Measurements from ENCODE around the gene SH3BP4.

SH3BP4 gene

DNA sequence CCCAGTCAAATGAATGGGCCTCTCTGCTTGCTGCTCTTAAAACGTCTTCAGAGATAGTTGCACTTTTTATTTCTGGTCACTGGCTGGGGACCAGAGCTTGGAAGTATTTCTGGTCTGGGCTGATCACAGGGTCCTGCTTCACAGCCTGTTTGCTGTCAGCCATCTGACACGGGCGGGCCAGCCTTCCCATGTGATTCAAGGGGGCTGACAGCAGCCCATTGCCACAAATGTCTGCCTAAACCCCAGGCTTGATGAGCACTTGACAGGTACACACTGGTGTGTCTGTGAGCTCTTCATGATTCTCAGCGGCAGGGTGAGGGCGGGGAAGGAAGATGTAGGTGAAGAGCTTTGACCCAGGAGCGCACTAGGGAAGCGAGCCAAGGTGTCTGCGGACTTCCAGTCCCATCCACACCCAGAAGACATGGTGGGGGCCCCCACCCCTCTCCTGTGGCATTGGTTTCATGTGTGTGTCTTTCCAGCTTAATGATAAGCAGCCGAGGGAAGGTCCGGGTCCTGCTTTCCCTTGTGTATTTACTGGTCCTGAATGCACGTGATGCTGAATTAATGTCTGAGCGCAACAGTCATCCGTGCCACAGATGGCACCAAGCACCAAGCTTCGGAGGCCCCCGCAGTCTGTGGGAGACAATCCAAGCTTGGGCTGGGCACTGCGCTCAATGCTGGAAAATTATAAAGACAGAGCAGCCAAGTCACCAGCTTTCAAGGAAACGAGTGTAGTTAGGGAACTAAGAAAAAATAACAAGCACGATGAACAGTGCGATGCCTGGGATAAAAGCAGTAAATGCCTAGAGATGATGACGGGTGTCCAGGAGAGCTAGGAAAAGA is 73.3 kb downstream of the SH3BP4 start:
- DNase-seq = peak; percentile 52

DNA sequence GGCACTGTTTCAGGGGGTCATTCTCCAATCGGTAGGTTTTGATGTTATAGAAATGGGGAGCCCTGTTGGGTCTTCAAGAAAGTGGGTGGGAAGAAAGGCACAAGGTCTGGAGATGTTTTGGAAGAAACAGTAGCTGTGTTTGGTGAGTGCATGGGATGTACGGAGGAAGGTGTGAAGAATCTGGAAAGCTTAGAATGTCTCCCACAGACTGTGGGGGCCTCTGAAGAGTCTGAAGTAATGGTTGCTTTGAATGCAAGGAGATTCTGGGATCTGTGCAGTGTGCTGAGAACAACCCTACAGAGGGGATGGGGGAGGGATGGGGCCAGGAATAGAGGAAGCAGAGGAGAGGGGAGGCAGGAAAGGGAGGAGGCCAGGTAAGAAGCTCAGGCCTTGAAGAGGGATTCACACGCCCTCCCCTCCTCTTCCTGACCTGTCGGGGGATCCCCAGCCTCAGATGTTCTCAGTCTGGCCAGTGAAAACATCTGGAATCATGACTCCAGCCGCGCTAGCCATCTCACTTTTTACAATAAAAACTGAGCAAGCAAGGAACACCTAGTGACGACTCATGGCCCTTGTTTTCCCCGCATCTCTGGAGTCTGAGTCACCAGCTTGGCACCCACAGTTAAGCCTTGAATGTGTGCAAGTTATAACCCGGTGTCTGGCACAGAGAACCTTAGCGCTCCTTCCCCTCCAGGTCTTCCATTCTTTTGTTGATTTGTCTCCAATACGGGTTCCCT is 74.2 kb downstream of the SH3BP4 start:
- no peak for DNase-seq

DNA sequence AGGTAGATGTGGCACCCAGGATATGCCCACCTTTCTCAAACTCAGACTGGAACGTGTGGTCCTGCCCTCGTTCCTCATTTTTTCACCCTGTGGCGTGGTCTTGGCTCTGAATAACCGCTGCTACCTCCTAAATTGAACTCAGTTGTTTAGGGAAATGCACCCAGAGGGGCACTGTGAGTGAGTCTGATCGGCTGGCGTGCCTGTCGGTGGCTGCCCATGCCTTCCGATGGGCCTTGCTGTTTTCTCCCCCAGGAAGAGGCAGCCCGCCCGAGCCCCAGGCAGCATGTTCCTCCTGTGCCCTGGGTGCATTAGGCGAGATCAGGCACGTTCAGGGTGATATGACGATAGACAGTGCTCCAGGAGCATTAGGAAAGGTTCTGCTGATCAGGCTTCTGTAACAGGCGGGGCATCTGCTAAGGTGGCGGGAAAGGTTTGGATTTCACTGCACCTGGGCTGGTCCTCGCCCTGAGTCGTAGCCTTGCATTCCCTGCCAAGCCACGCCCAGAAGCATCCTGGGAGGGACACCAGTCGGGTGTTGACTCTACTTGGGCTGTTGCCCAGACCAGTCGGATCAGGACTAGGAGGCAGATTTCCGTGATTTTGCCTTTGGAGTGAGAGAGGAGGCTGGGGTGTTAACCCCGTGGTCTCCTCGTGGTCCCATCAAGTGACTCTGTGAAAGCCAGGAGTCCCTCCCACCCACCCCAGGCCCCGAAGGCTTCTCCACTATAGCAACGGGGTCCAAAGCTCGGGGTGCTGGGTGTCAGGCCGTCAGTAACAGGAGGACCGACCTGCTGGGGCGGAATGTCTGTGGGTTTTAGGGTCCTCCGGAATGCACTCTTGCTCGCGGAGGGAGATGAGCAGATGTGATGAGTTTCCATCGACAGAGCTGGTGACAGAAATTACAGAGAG is 75.1 kb downstream of the SH3BP4 start:
- peak; percentile 94 for DNase-seq

DNA sequence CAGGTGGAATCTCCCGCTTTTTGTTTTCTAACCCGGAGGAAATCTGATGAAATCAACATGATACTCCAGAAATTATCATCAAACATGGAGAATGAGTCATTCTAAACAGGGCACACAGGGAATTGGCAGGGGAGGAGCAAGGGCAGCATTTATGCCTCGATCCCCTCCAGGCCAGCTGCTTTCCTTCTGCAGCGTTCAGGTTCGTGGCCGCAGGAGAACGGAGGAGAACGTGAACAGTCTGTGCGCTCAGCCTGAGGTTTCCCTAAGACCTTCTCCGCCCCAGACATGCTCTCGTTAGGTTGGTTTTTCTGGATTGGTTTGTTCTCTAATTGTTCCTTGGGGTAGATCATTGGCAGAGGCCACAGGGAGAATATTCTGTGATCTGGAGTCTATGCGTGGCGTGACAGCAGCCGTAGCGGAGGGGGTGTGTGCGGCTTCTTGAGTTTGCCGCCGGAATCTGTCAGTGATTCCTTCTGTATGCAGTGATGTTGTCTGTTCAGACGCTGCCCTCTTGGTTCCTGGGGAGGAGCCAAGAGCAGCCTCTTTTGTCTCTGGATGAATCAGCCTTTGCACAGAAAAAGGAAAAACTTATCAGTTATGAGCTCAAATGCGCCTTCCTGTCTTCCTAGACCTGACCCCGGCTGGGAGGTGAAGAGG is 75.9 kb downstream of the SH3BP4 start:
- peak; percentile 30 for DNase-seq

DNA sequence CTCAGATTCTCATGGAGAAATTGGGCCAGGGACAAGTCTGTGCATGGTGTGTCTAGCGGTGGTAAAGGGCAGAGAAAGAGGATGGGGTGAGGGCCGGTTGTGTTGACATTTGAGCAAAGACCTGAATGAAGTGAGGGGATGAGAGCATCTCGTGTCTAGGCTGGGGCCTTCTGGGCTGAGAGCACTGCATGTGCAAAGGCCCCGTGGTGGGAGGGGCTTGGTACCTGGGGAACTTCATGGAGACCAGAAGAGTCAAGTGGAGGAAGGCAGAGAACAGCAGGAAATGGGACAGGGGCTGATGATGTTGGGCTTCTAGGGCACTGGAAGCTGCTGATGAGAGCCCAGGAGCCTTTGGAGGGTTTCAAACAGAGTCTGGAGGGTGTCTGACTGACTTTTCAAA is 76.8 kb downstream of the SH3BP4 start:
- DNase-seq = no peak

DNA sequence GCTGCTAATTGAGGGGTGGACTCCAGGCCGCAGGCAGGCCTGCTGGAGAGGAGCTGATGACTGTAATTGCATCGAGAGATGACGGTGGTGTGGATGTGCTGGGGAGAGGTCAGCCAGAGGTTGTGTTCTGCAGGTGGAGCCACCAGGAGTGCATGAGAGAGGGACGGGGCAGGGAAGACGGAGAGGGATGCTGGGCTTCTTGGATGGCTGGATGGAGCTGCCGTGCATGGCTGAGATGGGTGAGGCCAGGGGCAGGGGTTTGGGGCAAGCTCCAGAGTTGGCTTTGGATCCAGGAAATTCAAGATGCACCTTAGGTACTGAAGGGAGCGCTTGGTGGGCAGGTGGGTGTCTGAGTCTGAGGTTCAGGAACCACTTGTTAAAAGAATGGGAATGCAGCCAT is 77.2 kb downstream of the SH3BP4 start:
- DNase-seq = no peak

DNA sequence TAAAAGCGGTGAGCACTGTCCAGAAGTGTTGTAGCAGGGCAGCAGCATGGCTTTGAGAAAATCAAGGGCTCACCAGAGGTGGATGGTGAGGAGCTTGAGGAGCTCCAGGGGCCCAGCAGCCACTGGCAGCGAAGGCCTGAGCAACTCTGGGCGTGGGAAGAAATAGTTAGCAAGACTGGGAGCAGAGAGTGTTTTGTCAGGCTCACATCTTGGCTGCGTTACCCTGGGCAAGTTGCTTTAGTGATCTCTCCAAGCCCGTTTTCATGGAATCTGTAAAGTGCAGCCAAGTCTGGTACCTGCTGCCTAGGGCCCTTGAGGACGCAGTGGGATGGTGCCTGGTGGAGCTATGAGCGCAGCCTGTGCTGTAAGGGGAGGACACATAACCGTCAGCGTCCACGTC is 78.3 kb downstream of the SH3BP4 start:
- DNase-seq = no peak

DNA sequence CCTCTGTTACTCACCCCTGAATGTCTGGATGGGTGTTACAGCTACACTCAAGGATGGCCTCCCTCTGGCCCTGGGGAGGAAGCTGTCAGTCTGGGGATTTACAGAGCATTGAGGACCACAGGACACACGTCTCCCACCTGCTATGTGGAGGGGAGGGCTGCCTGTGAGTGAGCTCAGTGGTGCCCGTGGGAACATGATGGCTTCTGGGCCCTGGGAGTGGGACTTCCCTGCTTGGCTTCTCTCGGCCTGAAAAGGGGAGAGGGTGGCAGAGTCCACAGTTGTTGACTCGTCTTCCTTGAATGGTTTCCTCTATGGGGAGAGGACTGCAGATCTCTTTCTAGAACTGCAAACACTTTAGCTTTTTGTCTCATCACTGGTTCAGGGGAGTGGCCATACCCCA is 79.1 kb downstream of the SH3BP4 start:
- DNase-seq = no peak

DNA sequence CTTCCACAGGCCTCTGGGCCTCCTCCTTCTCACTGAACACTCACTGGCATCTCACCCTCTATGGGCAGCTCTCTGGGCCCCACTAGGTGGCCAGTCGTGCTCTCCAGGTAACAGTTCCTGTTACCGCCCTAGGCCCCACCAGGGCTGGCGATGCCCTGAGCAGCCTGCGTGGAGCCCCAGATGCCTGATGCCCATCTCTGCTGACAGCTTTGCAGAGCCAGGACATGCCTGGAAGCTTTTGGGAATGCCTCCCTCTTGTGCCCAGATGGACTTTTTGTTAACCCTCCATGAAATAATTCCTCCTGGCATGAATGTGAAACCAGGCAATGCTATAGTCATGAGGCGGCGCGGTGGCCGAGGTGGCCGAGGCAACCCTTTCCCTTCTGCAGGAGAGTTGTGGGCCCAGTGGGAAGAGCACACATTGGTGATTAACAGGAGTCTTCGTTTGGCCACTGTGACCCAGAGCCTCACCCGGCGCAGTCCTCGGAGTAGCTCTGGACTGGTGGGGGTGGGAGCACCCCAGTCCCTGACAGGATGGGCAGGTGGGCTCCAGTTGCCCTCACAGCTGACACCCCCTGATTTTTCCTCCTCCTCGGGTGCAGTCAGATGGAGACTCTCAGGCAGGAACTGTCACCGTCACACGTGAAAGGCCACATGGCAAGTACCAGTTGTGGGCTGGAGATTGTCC is 80.0 kb downstream of the SH3BP4 start:
- DNase-seq = no peak

DNA sequence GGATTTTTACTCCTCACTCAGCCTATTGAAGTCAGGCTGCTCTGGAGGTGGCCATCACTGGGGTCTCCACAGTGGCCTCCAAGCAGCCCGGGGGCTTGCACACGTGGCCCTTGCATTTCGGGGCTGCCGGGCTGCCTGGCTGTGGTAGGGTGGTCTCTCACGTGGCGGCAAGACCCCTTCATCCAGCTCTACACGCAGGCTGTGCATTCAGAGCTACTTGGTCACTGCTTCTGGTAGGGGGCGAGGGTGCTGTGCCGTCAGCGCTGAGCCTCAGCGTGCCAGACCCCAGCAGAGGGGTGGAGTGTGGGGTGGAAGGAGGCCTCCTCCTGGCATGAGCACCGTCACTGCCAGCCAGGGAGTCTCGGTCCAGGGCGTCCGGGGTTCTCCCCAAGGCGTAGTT is 80.6 kb downstream of the SH3BP4 start:
- DNase-seq = no peak

DNA sequence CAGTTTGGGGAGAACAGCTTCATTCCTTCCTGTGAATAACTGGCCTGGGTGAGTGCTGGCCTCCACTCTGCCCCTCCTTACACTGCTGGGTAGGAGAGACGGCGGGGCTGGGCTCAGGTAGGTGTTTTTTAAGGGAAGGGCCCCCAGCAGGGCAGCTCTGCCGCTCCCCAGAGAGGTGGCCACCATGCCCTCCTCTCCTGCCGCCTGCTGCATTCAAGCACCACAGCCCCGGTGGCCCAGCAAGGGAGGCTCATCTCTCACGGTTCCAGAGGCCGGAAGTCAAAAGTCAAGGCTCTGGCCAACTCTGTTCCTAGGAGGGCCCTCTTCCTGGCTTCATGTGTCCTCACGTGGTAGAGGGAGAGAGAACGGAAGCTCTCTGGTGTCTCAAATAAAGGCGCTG is 81.1 kb downstream of the SH3BP4 start:
- no peak for DNase-seq

DNA sequence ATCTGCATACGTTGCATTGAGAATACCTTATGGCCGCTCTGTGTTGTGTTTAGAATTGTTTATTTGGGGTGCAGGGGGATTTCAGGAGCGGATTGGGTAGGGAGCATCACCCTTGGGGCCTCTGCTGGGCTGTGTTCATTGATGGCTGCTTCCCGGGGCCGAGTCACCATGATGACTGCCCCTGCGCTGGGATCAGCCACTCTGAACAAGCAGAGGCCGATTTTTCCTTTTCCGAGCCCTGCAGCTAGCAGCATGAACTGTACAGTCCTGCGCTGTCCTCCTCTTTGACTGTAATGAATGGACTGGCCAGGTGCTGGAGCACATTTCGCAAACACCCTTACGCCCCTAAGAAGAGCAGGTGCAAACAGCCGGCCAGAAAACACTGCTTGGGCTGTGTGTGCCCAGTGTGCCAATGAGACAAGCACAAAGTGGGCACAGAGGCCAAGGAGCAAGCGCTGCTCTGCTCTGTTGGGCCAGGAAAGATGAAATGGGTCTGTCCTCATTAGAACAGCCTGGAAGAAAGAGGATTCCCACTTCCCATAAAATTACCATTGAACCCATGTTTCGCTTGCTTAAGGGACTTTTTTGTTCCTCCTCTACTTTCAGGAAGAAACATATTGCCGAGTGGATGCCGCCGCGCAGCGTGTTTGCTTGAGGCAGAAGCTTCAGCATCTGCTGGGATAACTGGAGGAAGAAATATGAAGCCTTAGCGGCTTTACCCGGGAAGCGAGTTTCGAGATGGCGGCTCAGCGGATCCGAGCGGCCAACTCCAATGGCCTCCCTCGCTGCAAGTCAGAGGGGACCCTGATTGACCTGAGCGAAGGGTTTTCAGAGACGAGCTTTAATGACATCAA is 82.7 kb downstream of the SH3BP4 start:
- no peak for DNase-seq

DNA sequence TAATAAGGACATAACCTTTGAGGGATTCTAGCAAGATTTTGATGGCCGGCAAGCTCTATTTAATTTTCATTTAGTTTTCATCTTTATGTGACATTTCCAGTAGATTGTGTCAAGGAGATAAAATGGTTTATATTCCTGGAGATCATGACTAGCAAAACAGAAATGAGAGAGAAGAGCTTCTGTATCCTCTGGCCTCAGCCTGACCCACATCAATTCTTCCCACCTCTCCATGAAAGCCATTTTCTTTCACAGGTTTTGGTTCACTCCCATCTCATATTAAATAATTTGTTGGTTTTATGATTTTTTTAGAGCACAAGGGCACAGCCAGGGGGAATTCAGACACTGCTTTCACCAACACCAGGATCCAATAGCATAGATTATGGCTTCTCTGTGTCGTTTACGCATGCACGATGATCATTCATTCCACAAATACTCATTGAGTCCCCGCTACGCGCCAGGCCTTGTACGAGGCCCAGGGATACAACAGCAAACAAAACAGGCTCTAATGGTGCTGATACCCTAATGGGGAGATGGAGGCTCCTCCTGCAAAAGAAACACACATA is 85.9 kb downstream of the SH3BP4 start:
- DNase-seq = no peak

DNA sequence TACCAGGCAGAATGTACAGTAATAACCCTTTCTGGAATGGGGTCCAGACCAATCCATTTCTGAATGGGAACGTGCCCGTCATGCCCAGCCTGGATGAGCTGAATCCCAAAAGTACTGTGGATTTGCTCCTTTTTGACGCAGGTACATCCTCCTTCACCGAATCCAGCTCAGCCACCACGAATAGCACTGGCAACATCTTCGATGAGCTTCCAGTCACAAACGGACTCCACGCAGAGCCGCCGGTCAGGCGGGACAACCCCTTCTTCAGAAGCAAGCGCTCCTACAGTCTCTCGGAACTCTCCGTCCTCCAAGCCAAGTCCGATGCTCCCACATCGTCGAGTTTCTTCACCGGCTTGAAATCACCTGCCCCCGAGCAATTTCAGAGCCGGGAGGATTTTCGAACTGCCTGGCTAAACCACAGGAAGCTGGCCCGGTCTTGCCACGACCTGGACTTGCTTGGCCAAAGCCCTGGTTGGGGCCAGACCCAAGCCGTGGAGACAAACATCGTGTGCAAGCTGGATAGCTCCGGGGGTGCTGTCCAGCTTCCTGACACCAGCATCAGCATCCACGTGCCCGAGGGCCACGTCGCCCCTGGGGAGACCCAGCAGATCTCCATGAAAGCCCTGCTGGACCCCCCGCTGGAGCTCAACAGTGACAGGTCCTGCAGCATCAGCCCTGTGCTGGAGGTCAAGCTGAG is 89.6 kb downstream of the SH3BP4 start:
- DNase-seq = no peak

DNA sequence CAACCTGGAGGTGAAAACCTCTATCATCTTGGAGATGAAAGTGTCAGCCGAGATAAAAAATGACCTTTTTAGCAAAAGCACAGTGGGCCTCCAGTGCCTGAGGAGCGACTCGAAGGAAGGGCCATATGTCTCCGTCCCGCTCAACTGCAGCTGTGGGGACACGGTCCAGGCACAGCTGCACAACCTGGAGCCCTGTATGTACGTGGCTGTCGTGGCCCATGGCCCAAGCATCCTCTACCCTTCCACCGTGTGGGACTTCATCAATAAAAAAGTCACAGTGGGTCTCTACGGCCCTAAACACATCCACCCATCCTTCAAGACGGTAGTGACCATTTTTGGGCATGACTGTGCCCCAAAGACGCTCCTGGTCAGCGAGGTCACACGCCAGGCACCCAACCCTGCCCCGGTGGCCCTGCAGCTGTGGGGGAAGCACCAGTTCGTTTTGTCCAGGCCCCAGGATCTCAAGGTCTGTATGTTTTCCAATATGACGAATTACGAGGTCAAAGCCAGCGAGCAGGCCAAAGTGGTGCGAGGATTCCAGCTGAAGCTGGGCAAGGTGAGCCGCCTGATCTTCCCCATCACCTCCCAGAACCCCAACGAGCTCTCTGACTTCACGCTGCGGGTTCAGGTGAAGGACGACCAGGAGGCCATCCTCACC is 90.2 kb downstream of the SH3BP4 start:
- DNase-seq = no peak

DNA sequence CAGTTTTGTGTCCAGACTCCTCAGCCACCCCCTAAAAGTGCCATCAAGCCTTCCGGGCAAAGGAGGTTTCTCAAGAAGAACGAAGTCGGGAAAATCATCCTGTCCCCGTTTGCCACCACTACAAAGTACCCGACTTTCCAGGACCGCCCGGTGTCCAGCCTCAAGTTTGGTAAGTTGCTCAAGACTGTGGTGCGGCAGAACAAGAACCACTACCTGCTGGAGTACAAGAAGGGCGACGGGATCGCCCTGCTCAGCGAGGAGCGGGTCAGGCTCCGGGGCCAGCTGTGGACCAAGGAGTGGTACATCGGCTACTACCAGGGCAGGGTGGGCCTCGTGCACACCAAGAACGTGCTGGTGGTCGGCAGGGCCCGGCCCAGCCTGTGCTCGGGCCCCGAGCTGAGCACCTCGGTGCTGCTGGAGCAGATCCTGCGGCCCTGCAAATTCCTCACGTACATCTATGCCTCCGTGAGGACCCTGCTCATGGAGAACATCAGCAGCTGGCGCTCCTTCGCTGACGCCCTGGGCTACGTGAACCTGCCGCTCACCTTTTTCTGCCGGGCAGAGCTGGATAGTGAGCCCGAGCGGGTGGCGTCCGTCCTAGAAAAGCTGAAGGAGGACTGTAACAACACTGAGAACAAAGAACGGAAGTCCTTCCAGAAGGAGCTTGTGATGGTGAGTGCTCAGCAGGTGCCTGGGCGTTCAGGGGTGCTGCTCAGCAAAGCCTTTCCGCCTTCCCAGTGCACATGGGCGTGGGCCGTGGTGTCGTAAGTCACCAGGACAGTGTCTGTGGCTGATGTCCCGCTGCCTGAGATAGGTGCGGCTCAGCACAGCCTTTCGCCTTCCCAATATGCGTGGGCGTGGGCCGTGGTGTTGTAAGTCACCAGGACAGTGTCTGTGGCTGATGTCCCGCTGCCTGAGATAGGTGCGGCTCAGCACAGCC is 91.0 kb downstream of the SH3BP4 start:
- no peak for DNase-seq

DNA sequence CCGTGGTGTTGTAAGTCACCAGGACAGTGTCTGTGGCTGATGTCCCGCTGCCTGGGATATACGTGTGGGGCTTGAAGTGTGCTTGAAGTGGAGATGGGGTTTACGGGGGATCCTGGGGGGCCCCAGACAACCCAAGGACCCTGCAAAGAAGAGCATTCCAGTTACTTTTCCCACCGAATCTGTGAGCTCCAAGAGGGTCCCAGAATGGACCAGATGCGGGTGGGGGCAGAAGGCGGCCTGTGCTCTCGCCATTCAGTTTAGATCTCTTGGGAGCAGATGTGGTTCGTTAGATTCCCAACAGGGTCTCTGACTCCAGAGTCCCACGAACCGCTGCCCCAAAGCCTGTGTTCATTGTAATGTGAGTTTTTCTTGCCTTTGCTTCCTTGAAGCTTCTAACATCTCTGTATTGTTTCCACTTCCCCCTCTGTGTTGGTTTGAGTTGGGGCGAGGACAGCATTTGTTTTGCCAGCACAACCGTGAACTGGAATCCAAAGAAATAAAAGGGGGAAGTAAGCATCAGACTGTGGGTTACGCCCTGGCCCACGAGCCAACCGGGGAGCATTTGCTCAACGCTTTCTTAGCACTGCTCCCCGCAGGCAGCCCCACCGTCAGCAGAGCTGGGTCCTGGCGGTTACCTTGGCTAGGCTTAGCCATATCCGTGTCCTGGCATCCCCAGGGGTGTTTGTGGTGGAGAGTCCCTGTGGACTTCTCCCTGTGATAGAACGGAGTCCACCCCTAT is 92.1 kb downstream of the SH3BP4 start:
- no peak for DNase-seq

All from NCI-H1694 treated with DMSO at 0.1 percent for 48 hours (cell line).